GM19193 (cell line): ENCODE data around the gene WASF3.

Experiments used
- POLR2A ChIP-seq: IDR thresholded peaks from 4 replicates; pipeline ENCODE4 v1.6.1; 2011; ENCODE audit not compliant: insufficient read depth, insufficient read length; ENCODE audit errors: extremely low read depth

The WASF3 gene

DNA sequence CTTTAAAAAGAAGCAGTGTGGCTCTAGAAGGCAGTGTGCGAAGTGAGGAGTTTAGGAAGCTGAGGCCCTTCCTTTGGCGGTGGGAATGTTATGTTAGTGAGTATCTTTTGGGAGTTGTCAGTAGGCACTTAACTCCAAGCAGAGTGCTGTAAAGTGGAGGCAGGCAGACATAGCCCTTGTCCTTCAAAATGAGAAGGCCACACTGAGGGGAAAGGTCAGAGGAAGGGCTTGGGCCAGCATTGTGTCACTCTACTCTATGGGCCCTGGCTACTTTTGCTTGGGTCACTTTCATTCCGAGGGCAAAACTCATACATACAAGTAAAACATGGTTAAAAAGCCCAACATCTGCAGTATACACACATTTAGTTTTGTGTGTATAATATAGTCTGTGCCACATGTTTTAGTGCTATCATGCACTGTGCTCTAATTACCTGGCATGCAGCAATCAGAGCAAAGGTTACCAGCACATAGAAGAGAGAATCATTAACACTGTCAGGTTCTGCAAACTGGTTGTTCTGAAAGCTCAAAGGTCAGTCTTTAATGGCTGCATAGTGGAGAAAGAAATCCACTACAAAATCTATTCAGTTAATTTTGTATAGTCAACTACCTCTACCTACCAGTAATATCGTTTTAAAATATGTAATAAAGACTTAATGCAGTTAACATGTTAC is 64.4 kb downstream of the WASF3 start:
- no peak for TF ChIP-seq POLR2A

DNA sequence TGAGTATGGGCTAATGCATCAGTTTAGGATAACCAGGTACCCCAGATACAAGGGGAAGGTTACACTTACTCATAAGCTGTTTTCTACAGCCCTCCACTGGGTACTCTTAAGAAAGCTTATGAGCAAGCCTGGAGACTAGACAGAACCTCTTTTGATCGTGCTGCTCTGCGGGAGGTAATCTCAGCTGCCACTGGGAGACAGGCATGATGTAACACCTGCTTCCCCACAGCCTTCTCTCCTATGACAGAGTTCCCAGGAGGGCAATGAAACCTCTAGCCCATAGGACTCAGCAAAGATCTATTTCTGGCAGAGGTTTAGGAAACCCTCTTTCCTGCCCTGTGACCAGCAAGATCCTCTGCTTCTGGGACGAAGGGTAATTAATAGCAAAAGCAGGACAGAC is 65.6 kb downstream of the WASF3 start:
- no peak for TF ChIP-seq POLR2A

DNA sequence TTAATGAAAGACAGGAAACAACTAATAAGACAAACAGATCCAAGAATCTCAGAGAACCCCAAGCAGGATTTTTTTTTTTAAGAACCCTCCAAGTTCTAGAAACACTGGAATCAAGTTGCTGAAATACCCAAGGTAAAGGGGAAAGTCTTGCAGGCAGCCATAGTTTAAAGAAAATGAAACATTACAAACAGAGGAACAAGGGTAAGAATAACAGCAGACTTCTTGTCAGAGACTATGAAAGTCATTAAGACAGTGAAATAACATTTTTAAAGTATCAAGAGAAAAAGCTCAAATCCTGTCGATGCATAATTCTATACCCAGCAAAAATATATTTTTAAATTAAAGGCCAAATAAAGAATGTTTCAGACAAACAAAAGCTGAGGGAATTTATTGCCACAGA is 67.1 kb downstream of the WASF3 start:
- no peak for TF ChIP-seq POLR2A

DNA sequence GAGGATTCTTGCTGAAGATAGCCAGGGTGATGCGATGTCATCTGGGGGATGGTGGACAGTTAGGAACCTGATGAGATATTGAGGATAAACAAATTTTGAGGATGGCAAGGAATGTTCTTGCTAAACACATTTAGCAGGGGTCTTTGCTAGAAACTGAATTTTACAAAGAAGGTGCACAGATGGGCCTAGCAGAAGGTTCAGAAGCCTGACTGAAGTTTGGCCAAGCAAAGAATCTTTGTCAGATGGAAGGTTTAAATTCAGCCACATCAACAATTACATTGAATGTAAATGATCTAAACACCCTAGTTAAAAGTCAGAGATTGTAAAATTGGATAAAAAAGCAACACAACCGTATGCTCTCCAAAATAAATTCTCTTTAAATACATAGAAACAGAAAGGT is 68.8 kb downstream of the WASF3 start:
- no peak for TF ChIP-seq POLR2A

DNA sequence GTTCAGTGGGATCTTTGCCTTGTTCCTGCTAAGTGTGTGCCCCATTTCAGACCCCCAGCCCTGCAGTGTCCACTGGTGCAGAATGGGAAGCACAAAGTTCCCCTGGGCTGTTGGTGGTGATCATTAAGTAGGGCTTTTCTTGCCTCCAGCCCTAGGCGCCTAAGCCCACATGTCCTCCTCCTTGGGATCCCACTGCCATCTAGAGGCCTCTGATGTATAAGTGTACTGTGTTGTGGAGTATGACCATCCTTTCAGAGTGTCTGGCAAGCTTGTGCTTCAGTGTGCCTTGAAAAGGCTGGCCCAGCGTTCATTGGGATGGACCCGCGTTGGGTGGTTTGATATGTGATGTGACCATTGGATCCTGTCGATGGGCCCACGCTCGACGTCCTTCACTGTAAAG is 71.2 kb downstream of the WASF3 start:
- TF ChIP-seq POLR2A = no peak

DNA sequence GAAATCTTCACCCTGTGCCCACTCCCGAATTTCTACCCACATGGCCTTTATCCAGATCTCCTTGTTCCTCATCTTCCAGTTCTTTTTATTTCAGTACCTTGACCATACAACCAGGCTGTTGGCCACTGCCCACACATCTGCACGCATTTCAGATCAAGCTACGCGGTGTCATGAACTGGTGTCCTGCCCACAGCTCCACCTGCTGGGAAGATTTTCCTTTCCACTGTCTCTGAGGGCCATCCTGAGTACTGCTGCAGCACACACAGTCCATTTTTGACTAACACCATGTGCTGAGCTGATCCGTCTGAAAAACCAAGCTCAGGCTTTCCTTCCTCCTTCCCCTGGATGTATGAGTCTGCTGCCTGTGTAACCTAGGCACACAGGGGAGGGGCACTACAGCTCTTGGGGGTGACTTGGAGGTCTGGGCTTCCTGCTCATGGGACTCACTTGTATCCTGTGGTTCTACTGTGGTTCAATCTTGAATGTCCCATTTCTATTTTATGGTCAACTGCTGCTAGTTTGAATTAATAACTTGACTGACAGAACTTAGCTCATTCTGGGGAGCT is 71.9 kb downstream of the WASF3 start:
- TF ChIP-seq POLR2A = no peak

DNA sequence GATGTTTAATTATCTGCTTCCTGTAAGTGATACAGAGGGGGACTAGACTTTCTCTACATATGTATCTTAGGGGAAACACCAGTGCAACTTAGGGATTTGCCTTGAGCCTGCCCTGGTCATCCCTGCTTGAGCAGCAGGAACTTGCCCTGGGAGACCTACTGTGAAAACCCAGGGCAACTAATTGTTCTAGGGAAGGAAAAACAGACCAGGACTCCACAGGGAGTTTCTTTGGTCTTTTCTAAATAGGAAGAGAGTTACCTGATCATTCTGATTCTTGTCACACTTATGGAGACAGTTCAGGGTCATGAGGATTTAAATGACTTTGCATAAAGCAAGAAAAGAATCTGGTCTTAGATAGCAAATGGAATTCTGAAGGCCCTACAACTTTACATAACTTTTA is 89.1 kb downstream of the WASF3 start:
- no peak for TF ChIP-seq POLR2A

DNA sequence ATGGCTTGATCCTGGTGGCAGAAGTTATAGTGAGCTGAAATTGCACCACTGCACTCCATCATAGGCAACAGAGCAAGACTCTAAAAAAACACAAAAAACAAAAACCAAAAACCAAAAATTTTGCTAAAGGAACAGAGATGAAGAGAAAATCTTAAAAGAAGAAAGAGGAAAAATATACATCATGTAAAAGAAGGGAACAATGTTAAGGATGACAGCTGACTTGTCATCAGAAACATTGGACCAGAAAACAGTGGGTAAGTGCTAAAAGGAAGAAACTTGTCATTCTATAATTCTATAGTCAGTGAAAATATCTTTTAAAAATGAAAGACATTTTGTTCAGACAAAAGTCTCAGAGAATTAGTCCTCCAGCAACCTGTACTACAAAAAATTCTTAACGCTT is 93.8 kb downstream of the WASF3 start:
- no peak for TF ChIP-seq POLR2A

DNA sequence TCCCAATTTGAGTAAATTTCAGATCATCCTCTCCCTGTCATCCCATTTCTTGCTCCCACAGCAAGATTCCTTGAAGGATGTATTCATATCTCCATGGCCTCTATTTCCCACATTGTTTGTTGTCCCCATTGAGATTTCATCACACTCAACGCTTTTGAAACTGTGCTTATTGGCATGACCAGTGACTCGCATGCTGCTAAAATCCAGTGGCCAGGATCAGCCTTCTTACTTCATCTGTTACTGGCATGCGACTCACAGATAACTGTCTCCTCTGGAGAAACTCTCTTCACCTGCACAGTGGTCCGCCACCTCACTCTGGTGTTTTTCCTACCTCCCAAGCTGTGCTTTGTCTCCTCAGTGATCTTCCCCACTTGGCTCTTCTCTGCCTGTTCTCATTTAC is 95.8 kb downstream of the WASF3 start:
- TF ChIP-seq POLR2A = no peak

DNA sequence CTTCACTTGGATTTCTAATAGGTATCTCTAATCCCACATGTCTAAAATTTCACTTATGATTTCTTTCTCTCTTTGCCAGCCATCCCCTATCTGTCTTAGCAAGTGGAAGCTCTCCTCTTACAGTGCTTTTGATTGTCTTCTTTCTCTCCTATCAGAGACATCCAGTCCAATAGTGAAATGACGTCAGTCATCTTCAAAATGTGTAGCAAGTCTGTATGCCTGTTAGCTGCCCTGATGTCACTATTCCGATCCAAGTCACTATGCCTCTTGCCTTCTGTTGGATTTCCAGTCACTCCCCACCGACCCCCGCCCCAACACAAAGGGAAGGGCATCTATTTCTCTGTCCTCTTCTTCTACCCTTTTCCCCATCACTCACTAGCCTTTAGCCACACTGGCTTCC is 96.4 kb downstream of the WASF3 start:
- no peak for TF ChIP-seq POLR2A

DNA sequence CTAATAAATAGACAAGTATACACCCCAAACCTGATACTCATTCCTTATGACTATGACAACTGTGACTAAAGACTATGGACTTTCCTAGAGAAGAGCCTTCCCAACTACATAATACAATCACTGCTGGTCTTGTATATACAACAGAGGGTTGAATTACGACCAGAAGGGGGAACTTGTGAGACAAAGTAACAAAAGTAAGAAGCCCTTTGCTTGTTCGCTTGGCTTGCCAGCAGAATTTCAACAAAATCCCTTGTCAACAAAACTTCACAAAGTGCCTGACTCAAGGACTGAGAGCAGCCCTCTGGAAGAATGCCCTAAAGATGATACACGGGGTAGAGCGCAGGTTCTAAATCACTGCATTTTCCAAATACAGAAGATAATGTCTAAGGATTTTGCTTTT is 99.4 kb downstream of the WASF3 start:
- TF ChIP-seq POLR2A = no peak

DNA sequence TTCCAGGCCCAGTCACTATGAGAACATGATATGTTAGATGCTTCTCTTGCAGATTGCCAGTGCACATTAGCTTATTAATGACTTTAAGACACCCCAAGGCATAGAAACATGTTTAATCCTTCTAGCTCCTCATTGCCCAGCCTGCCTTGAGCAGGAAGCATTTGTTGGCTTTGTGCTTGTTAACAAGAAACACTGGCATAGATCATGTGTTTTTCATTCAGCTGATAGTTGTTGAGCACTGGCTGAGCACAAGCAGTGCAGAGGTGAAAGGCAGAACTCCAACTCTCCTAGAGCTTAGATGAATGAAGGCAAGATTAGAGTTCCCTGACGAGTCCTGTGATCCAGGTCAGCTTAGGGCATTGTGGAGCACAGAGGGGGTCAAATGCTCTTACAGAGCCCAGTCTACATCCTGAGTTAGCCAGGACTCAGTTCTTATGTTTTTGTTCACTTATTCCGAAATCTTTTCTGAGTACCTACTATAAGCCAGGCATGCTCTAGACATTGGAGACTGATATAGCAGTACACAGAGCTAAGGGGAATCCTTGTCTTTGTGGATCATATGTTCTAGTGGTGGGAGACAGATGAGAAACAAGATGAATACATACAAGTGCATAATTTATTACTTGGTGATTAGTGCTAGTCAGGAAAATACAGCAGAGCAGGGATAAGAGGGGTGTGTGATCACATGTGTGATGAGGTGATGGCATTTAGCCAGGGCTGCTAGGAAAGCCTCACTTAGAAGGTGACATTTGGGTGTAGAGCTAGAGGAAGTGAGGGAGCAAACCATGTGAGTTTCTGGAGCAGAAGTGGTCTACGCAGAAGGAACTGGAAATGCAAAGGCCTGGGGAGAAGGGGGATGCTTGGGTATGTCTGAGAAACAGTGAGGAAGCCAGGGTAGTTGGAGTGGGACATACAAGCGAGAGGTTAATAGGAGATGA is 101.2 kb downstream of the WASF3 start:
- TF ChIP-seq POLR2A = no peak

DNA sequence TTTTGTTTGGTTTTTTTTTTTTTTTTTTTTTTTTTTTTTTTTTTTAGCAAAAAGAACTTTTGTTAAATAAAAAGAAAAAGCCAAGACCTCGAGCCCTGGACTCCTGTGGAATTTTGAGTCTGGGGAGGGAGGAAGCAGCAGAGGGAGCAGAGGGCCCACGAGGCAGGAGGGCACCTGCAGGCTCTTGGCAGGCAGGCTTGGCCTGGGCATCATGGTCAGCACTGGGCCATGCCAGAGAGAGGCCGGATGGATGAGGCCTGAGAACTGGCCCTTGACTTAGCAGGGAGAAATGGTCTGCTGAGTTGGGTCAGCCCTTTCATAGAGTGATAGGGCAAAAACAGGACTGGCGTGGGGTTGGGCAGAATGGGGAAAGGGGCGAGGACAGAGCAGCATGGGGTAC is 102.7 kb downstream of the WASF3 start:
- TF ChIP-seq POLR2A = no peak

DNA sequence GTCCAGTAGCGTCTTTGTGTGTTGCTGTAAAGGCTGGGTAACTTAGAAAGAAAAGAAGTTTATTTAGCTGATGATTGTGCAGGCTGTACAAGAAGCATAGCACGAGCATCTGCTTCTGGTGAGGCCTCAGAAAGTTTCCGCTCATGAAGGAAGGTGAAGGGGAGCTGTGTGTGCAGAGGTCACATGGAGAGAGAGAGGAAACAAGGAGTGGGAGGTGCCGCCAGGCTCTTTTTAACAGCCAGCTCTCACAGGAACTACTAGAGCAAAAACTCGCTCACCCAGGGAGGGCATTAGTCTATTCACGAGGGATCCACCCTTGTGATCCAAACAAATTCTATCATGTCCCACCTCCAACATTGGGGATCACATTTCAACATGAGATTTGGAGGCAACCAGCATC is 103.3 kb downstream of the WASF3 start:
- TF ChIP-seq POLR2A = no peak

DNA sequence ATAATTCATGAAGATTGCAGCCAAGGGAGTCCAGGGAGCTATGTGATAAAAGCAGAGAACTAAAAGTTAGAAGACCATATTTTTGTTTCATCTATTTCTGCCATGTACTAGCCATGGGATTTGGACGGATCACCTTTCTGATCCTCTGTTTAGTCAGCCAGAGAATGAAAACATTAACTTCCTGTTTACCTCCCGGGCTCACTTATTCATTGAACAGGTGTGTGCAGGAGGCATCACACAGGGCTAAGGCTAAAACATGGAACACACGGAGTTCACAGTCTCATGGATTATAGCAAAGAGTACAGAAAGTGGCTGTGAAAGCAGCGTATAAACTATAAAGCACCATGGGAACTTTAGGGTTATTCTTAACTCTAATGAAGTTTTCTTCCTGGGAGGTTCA is 106.3 kb downstream of the WASF3 start:
- no peak for TF ChIP-seq POLR2A

DNA sequence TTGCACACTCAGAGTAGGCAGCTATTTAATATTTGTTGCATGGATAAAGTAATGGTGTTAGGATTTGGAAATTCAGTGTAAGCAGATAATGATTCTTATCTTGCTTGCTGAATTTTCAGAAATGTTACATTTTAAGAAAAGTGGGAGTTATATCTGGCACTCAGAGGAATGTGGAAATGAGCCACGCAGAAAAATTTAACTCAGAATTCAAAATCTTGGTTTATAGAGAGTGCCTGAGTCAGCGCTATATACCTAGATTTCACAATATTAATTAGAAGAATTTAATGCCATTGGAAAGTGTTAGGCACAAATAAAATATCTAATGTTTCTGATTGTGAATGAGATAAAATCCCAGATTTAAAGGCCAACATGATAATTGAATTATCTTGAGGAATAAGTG is 106.8 kb downstream of the WASF3 start:
- TF ChIP-seq POLR2A = no peak
